ENCODE data around the gene NTM.

Gene NTM

DNA sequence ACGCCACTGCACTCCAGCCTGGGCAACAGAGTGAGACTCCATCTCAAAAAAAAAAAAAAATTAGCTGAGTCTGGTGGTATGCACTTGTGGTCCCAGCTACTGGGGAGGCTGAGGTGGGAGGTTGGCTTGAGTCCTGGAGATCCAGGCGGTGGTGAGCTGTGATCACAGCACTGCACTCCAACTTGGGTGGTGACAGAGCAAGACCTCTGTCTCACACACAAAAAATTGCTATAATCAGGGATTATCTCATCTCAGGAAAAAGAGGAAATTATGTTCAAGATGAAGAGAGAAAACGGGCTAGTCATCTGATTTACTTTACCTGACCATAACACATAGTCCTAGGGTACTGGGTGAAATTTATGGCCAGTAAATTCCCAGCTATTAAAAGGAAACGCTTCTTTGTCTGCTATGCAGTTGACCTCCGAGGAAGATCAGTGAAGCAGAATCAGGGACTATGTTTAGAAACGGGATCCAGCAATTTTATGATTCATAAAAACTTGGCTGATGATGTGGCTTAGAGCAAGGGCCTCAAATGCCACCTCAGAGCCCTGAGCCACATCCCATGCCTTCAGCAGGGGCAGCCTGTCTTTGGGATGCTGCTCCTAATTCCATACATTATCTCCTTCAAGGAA, 386.2 kb downstream of the NTM start:
- no peak for DNase-seq

DNA sequence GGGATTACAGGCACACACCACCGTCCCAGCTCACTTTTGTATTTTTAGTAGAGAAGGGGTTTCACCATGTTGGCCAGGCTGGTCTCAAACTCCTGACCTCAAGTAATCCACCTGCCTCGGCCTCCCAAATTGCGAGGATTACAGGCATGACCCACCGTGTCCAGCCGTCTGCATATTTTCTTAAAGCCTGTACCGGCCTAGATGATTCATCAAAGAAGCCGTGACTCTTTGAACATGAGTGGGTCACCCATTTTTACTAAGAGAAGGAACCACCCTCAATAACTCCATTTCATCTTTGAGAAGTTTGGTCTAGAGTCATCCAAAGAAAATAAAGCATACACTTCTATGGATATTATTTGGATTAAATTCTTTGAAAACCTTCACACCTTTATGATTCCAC, 388.3 kb downstream of the NTM start:
- DNase-seq = no peak

DNA sequence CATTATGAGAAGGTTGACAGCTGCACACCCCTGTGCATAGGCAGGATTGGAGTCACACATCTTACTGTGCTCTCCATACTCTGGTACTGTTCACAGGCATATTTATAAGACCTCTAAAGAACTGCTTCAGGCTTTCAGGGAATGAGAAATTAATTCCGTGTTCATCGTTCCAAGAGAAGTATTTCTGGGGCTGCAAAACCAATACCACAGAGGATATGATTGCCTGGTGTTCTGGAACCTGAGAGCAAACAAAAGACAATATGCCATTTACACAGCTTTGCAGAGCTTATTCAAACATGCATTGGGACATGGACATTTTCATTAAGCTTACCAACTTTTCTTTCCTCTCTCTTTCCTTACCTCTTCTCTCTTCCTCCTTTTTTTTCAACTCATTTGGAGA, 388.7 kb downstream of the NTM start:
- no peak for DNase-seq

DNA sequence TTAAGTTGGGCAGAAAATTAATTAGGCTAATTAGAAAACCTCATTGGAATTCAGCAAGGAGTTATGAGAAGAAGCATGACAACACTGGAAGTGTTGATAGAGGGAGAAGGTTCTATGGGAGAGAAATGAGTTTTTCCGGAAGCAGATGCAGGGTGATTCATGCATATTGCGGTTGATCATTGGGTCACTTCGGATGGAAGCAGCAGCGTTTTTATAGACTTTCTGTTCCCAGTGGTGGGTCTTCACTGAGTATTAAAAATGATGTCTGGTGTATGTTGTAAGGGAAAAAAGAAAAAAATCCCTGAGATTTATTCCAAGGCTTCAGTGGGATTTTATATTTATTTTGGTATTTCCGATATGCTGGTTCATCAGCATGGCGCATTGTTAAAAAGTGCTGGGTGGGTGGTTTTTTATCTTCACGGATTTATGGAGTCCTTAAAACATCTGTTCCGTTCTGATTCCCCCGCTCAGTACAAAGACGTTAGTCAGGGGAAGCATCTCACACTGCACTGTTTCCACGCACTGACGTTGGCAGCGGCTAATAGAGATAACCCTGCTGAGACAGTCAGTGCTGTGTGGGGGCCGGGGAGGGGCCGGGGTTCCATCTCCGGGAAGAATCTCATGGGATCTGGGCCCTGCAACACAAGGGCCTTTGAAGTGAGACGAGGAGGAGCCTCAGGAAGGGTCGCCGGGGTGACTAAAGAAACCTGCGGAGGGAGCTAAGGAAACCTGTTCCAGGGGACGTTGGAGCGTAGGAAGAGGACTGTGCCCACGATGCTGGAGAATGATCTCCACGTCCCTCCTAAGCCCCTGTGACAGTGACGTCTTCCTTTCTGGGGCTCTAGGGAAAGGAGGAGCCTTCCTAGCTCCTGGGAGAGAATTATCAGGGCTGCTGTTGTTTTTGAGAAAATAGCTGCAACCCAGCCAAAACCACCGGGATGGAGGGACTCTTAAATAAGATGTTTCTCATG, 390.0 kb downstream of the NTM start:
- no peak for DNase-seq

DNA sequence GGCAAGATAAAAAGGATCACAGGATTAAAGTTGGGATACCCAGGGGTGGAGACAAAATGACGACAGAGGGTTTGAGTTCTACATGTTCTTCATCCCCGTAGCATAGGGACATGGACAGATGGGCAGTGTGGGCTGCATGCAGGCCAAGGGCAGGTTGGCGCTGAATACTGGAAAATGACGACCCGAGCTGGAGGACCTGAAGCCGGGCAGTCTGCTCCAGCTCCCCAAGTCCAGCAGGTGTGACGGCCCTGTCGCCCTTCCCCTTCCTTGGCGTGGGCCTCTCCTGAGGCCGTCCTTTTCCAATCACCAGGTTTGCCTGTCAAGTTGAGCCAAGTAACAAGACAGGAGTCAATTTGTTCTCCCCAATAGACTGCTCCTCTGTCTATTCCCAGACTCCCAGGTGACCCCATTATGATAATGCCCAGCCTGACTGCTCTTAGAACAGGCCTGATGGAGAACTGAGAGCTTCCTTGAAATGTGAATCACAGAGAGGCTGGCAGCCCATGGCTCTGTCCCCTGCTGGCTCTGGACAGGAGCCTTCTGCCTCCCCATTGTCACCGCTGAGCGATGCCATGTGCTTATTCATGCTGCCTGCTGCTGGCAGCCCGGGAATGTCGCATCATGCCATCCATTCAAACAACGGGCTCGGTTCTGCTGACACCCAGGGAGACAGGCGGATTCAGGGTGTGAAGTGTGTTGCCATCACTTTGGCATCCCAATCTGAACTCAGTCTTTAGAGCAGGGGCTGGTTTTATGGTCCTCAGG, 392.1 kb downstream of the NTM start:
- no peak for DNase-seq

DNA sequence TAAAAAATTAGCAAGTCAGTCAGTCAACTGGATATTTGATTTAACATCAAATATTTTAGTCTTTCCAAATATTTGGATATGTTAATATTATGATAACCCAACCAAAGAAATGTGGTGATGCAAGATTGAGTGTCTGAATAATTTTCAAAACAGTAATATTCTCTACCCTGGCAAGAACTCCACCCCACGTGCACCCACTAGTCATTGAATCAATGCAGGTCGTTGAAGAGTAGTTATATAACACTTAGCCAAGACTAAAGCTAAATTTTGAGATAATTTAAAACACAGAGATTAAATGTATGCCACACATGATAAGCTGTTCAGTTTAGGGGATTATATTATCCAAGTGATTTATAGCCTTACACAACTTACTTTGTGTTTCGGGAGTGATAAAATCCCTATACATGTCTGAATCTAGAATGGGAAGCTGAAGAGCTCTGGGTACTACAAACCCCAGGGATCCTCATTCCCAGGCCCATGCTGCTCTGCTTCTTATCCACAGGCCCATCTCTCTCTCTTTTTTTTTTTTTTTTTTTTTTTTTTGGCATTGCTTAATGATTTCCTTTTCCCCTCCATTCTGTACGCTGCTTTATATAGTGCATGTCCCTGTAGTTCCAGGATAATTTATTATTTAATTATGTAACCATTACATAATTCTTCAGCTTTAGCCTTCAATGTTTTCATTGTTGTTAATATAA, 392.9 kb downstream of the NTM start:
- DNase-seq = no peak

DNA sequence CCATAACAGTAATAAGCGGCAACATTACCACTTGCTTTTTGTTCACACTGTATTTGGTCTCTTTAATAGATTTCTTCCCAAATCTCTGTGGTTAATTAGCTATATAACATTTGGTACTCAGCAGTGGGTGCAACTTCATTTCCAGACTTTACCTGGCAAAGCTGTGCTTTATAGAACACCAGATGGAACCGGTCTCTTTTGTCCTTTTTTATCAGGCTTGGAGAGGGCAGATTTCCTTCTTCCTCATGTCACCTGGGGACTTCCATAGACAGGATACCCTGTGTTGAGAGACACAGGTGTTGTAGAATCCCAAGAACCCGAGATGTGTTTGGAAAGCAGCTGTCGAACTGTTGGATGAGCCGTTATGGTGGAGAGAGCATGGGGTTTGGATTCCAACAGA, 393.7 kb downstream of the NTM start:
- no peak for DNase-seq

DNA sequence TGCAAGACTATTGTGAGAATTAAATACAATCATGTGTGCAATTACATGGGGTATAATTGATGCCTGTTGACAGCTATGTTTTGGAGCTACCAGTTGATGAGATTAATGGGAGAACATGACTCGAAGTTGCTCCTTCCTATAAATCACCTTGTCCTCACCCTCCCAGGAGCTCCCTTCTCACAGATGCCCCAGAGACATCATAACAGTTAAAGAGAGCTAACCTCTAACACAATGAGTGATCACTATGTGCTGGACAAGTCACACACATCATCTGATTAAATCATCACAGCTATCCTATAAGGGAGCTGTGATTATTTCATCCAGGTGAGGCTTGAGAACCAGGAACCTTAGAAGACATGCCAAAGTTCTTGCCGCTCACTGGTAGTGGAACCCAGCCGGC, 394.2 kb downstream of the NTM start:
- DNase-seq = no peak

DNA sequence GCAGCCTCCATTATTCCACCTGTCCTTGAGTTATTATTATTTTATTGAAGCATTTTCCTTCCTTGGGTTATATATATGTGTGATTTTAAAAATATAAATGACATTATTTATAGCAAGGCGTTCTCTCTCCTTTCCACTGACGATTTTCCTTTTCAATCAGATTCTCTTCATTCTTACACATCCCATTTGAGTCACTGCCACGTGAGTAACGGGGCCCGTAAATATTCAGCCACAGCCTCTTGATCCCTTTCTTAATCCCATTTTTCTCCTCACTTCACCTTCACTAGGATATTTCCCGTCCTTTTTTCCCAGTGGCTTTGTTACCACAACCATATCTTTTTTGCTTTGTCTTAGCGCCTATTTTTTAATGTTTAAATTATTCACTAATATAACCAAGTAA, 396.2 kb downstream of the NTM start:
- no peak for DNase-seq

DNA sequence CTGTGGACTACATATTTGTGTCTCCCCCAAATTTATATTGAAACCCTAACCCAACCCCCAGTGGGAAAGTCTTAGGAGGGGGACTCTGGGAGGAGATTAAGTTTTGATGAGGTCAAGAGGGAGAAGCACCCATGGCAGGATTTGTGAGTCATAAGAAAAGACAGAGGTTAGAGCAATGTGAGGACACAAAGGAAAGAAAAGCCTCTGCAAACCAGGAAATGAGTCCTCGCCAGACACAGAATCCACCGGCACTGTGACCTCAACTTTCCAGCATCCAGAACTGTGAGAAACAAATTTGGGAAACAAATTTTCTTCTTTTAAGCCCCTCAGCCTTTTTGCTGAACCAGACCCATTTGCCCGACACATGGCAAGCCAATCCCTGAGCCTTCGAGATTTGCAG, 397.0 kb downstream of the NTM start:
- DNase-seq = no peak

DNA sequence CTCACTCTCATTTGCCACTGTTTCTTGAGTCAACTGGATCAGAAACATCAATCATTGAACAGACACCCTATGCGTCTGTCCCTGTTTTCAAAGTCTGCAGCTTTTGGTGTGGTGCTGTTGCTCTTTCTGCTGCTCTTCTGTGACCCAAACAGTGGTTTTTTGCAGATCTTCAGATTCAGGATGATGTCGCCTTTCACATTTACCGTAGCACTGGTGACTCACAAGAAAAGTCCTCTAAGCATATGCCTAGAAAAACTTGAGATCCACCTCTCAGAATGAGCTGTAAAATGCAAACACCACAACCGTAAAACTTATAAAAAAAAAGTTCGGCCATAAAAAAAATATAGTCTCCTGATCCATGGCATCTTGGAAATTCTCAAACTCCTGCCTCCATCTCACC, 400.4 kb downstream of the NTM start:
- DNase-seq = no peak

DNA sequence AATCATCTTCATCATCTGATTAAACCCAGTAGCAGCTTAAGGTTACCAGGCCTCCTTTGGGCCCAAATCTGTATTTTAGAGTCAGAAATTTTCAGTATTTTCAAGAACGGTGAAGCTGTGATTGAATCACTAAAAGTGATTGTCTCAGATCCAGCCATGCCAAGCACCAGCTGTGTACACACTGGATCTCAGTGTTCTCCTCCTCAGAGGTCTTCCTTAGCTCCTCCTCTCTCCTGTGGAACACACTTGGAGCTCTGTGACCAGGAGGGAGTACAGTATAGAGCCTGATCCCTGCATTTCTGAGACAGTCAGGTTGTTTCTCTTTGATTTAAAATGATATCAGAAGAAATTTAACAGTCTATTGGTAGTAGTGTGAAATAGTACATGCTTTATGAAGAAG, 401.1 kb downstream of the NTM start:
- no peak for DNase-seq

DNA sequence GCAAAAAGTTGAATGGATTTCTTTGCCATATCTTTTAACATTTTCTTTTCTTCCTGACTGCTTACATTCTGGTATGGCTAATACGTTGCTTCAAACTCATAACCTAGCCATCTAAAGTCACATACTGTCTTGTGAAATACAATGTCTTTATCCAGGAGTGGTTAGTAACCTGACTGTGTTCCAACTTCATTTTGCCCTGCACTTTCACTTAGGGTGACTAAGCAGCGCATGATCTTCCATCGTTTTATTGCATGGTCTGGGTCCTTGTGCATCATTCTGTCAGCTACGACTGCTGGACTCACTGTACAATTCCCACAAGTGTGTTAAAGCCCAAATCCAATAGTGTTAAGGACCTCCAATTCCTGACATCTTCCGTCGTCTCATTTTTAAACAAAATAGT, 403.2 kb downstream of the NTM start:
- no peak for DNase-seq

DNA sequence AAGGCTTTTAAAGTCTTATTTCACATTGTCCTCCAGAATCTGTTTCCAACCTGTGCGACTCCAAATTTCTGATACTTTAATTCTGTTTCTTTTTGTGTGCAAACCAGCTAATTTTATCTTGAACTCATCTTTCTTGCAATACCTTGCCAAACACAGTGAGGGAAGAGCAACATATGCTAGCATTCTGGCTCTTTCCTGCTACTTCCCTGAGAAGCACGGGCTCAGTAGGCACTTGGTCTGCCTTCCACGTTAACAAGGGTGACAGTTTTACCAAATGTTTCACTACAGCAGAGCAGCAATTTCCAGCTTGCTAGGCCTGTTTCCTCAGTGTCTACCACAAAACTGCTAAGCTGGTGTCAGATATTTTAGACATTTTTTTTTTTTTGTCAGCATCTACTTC, 405.8 kb downstream of the NTM start:
- no peak for DNase-seq

DNA sequence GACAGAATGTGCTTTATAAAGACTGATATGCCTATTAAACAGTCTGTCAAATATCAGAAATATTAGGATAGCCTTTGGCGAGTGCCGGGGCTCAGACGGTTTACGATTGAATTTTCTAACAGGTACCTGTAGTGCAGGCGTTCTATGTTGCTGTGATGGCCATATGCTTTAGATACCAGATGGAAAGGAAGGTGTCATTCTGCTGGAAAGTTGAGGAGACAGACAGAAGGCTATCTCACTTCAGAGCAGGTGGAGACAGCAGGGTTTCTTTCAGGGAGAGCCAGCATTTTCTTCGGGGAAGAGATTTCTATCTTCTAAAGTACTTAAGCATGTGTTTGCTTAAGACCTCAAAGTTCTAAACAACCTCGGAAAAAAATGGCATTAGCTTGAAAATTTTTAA, 415.4 kb downstream of the NTM start:
- no peak for DNase-seq

DNA sequence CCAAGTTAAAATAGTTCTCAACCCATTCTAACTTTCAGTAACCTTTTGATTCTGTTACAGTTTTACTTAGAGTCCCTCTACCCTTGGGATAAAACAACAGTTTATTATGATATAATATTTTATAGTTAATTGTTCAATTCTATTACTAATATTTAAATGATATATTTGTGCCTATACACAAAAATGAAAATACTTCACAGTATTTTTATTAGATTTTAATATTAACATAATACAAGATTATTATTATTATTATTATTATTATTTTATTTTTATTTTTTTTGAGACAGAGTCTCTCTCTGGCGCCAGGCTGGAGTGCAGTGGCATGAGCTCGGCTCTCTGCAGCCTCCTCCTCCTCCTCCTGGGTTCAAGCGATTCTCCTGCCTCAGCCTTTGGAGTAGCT, 416.7 kb downstream of the NTM start:
- DNase-seq = no peak

DNA sequence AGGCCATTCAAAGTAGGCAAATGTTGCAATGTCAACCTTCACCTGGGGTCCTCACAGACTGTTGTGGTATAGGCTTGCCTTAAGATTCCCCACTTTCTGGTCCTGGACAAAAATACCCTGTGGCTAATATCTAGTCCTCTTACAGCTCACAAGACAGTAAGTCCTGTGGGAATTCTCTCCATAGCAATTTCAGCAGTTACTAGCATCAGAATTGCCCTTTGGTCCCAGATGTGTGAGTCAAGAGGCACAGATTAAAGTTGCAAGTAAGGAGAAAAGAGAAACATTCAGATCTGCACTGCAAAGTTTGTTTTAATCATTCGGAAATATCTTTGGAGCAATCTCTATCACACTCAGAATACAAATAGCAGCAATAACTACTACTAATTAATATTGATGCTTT, 420.2 kb downstream of the NTM start:
- no peak for DNase-seq

DNA sequence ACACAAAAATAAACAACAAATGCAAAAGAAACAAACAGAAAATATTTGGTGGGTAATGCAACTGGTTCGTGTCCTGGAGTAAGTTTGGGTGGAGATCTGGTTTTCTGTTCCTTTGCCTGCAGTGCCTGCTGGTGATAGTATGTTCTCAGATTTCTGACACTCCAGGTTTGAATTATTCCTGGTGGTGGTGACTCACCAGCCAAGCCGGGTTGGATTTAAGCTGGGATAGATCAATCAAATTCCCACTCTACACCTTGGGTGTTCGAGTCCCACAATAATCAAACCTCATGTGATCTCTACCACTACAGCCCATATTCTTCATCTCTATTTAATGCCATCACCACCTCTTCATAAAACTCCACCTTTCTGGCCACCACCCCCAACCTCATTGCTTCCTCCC, 421.8 kb downstream of the NTM start:
- no peak for DNase-seq

DNA sequence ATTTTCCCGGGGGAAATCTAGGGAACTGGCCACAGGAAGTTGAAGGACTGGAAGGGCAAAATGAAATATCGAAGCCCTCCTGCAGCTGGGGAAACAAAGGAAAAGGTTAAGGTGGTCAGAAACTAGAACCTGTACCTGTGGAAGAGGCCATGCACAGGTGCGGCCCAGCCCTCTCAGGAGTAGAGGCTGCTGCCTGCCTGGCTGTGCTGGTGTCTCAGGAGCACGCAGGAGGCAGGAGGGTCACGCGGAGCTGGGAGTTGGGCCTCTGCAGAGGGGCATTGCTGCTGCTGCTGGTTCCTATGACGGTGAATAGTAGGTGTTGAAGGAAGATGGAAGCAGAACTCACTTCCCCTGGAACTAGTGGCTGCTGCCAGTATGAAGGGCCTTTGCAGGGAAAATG, 425.7 kb downstream of the NTM start:
- no peak for DNase-seq

DNA sequence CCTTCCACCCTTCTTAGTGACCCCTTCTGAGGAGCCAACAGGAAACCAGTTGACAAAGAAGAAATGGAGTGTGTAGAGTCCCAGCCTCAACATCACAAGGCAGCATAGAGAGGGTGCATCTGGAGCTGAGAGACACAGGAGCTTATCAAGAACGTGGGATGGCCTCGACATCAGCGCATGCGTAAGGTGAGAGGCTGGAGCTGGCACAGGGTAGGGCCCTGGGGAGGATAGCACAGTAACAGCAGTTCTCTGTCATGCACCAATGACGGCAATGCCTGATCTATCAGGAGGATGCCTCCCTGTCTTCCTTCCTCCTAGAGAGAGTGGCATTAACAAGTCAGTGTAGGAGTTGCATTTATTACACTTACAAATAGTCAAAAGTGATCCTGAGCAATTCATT, 426.1 kb downstream of the NTM start:
- DNase-seq = no peak

DNA sequence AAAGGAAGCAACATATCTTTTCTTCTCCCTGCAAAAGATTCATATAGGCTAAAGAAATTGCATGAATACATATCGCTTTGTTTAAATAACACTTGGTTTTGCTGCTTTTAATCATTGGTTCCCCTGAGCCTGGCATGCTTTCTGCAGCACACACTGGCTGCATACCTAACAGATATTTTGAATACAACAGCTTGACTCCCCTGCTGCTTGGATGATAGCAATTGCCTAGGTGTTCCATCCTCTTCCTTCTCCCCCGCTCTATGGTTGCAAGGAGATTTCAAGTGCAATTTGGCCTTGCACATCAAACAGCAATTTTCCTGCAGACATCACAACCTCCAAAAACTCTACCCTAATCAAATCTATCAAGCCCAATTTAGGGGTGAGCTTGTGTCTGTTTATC, 430.0 kb downstream of the NTM start:
- no peak for DNase-seq

DNA sequence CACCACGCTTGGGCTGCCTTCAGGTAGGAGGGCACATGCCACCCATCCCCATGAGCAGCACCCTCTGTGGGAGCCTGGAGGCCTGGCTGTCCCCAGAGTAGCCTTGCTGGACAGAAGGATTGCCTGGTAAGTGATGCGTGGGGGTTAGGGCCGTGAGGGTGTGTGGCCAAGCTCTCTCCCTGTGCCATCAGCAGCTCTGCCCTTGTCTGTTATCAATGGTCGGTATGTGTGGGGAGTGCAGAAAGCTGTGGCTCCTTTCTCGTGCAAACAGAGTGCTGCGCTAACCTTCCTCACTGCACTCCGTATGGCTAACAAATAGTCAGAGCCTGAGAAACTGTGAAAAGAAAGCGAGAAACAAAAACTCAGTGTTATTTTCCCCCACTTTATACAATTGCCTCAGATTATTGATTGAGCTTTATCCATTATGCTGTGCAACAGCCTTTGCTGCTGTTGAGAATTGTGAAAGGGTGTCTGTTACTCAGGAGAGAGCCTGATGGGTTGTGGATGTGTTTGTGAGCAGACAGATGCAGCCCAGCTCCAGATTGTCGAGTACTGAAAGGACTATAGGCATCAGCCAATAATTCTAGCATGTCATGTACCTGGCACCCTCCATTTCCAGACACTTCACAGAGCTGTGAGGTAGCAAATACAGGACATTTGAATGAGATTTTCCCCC, 432.2 kb downstream of the NTM start:
- no peak for DNase-seq

DNA sequence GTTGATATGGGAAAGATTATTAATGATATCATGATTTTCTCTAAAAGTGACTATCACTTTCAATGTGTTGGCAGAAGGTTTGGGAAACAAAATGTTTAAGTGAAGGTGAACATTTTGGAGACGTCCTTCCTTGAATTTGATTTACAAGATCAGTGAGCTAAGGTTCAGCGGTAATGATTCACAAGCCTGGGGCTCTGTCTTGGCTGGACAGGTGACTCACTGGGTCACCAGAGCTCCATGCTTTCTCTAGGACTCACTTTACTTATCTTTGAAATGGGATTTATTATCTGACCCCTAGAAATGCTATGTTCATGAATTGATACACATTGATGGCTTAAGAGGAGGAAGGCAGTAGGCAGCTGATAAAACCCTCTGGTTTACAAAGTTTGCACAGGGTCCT, 437.5 kb downstream of the NTM start:
- no peak for DNase-seq
